GM18907 (cell line): ENCODE results near the gene QPCTL.
A peak's percentile ranks its signal among the peaks of the same experiment; 100 is the strongest.

Source experiments
- ATAC-seq: cut with Tn5 transposase; IDR thresholded peaks from one replicate; pipeline ENCODE4 v1.9.1; 2021; ENCODE audit warnings: mild to moderate bottlenecking, moderate library complexity; ENCODE audit not compliant: unreplicated experiment

The QPCTL gene

DNA sequence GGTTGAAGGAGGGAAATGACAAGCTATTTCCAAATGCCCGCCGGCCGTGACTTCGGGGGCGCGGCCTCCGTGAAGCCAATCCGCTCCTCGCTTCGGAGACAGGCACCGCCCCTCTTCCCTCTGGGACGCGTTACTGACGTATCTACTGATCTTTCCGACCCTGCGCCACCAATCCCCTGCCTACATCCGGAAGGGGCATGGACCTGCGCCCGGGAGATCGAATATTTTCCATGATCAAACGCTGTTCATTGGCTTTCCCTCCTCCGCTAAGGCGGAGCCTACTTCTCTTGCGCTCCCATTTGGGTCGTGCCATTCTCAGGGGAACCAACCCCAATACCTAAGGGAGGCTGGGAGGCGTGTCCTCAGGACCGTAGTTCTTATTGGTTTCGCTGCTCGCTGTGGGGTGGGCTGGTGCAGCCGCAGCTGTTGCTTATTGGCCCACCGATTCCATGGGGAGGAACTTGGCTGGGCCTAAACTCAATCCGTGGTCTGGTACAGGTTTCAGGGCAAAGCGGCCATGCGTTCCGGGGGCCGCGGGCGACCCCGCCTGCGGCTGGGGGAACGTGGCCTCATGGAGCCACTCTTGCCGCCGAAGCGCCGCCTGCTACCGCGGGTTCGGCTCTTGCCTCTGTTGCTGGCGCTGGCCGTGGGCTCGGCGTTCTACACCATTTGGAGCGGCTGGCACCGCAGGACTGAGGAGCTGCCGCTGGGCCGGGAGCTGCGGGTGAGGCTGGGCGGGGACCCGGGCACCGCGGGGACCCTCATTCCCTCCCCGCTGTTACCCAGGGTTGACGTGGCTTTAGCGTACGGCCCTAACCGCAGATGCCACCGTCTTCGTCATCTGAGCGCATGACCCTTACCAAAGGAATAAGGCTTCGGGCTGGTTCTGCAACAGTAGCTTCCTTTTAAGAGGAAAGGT lies at the start of gene QPCTL:
QPCTL (plus strand) TSS at position 480 of the 919 bp plus-strand sequence; CDS start at position 518, 38 bp downstream.
- peak; percentile 87 for ATAC-seq

DNA sequence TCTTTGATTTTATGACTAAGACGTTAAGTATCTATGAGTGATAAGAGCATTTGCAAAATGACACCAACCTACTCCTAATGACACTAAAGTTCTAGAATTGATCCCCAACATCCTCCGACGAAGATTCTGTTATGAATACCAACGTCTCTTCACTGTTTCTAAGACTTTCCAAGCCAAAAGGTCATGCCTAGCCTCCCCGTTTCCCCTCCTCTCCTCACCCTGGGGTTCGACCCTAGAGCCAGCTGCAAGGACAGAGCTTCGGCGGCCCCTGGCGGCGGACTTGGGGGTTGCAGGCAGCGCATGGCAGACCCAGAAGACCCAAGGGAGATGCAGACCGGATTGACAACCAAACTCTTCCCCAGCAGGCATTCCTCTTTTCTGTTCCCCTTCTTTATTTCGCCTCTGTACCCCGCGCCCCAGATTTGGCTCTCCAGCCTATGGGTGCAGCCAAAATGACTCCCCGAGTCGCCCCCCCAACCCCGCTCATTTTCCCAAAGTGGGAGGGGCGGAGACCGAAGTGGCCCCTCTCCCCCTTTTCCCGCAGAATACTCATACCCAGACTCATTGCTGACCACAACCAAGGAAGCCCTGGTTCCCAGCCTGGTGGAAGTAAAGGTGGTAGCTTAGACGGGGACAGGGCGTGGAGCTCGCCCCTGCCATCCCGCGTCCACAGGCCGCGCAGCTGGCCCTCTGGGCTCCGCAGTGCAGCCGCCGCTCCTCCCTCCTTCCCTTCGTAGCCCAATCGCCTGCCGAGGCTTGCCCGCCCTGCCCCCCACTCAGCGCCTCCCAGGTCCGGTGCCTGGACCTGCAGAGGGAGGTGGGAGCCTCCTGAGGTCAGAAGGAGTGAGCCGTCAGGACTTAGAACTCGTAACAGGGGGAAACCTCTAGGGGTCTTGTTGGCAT lies 49.2 kb upstream of the QPCTL start:
- peak; percentile 30 for ATAC-seq

DNA sequence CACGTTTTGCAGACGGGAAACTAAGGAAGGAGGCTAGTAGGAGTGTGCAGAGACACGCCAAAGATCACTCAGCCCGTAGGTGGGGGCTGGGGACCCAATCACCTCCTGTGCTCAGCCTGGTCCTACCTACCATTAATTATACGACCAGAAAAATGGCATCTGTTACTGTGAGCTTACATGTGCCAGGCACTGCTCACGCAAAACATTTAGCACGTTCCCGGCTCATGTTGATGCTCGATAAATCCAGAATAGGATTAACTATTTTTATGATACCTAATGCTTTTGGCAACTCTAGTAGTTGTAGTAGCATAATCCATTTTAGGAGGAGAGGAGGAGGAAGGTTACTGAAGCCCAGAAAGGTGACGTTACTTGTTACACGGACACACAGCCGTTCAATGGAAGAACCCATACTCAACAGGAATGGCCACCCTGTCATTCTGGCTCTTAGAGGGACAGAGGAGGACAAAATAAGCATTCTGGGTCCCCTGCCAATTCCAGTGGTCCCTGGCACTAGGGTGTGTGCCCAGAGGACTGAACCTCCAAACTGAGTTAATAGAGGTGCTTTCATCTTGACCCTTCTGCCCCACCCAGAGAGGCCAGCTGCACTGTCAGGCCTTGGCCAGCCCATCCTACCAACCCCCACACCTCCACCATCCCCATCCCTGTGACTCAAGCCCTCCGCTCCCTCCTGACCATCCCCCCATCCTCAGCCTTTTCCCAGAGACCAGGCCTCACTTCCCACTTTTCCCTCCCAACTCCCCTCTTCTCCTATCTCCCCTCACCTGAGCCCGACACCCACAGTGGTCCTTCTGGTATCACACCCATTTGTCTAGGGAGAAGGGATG lies 48.3 kb upstream of the QPCTL start:
- ATAC-seq: no peak

DNA sequence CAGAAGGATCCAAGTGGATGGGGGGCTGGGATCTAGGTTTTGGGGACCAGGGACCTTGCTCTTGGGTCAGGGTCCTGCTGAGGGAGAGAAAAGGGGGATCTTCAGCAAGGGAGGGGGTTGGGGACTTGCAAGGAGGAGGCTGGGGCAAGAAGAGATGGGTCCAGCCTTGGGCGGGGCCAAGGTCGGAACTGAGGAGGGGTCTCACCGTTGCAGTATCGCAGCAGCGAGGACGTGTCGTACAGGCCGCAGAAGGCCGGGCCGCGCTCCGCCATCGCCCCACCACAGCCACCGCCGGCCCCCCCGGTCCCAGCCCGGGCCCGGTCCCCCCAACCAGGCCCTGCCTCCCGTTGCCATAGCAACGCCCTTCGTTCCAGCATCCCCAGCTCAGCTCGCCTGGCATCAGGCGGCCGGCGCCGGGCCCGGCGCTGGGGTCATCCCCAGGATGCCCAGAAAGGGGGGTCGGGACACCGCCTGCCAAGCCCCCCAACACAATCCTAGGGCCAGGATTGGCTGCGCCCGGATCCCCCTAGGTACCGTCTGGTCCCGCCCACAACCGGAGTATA lies 47.3 kb upstream of the QPCTL start:
- ATAC-seq: no peak

DNA sequence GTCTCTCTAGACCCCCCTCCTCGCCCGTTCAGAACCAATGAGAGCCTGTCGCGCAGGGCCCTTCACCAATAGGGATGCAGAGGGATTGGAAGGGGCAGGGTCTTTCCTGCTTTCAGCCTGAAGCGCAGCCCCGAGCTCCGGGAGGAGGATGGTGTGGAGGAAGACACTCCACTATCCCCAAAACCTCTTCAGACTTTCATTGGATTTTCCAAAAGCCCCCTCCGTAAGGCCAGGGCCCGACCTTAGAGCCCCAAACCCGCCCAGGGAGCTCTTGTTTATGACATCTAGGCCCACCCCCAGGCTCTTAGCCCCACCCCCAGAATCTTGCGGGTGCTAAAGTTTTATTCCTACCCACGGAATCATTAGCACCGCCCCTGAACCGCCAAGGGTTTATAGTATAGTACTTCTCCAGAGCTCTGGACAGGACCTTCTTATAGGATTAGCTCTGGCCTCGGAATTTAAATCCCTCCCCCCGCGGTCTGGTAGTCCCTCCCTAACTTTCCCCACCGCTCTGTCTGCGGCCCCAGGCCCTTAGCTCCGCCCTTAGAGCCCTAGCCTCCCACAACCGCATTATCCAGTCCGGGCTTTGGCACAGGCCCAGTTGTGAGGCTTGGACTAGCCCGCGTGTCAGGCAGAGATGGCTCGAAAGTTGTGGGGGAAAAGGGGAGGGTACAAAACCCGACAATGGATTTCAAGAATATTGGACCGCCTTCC lies 46.7 kb upstream of the QPCTL start:
- peak; percentile 23 for ATAC-seq

DNA sequence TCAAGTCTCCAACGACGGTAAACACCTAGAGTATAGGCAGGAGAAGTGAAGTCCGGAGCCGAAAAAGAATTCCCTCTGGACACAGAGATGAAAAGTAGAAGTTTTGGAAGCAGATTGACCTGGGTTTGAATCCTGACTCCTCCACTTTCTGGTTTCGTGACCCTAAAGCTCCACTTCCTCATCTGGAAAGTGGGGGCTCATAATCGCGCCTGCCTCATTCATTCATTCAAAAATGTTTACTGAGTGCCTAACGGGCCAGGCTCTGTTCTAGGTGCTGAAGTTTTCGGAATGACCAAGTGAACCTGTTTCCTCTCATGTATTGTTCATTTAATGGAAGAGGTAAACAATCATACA lies 46.1 kb upstream of the QPCTL start:
- no peak for ATAC-seq

DNA sequence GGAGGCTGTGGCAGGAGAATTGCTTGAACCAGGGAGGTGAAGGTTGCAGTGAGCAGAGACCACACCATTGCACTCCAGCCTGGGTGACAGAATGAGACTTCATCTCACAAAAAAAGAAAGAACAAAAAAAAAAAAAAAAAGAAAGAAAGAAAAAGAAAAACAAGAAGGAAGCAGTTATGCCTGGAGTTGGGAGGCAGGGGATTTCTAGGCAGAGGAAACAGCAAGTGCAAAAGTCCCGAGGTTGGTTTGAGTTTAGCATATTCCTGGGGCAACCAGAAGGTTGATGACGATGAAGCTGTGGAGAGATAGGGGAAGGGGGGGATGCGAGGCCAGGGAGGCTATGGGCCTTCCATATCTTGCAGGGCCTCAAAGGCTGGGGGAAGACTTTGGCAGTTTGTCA lies 41.7 kb upstream of the QPCTL start:
- no peak for ATAC-seq

DNA sequence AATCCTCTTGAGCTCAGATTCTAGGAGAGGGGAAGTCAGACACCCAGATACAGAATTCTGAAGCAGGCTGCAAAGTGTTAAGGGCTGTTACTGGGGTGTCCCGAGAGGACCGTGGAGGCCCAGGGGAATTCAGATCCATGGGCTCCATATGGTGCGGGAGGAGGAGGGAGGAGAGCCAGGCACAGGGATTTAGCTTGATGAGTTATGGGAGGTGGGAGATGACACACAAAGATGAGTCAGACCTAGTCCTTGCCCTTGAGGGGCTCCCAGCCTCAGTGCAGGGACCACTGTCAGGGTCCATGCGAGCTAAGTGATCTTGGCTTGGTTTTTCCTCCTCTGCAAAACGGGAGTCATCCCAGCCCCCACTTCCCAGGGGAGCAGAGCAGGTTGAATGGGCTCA lies 38.8 kb upstream of the QPCTL start:
- no peak for ATAC-seq

DNA sequence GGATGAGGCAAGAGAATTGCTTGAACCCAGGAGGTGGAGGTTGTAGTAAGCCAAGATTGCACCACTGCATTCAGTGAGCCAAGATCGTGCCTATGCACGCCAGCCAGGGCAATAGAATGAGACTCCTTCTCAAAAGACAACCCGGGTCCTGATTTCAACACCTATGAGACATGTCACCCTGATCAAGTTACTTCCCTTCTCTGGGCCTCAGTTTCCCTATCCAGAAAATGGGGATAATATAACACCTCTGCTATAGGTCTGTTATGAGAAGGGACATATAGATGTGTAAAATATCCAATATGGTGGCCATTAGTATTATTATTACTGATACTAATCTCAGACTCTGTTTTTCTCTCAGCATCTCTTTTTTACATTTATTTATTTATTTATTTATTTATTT lies 37.4 kb upstream of the QPCTL start:
- no peak for ATAC-seq

DNA sequence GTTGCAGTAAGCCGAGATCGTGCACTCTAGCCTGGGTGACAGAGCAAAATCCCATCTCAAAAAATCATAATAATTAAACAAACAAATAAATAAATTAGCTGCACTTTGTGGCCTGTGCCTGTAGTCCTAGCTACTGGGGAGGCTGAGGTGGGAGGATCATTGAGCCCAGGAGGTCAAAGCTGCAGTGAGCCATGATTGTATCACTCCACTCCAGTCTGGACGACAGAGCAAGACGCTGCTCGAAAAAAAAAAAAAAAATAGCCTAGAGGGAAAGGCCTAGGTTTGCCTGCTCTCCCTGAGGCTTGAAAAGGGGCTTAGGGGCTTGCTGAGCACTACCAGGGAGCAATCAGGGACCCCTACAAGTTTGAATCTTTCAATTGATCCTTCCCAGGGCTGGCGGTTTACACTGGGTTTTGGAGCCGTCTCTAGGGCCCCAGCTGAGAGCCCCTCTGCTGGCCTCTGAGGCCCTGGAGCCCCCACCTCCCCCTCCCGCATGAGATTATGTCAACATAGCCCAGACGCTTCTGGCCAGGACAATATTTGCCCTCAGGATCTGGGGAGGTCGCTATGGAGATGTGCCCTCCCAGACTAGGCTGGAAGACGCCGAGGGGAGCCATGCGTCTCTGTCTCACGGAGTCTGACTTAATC lies 34.8 kb upstream of the QPCTL start:
- no peak for ATAC-seq

DNA sequence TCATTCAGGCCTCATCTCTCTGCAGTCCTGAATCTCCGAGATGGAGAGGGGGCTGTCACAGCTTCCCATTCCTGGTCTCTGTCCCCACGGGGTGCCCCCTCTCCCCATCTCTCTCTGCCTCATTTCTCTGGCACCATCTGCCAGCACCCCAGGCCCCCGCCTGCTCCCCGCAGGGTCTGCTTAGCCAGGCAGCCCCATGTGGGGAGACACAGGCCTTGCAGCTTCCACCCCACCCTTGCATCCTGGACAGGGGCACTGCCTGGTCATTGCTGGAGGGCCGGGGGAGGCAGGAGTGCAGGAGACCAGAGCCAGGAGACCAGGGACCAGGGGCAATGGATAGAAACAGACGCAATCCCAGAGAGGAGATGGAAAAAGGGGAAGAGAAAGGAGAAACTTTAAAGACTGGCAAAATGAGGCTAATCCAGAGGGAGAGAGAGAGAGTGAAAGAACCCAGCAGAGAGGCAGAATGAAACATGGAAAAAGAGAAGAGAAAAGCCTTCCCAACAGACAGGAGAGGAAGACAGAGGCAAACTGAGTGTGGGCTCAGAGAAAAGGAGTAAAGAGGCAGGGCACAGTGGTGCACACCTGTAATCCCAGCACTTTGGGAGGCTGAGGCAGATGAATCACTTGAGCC lies 33.3 kb upstream of the QPCTL start:
- no peak for ATAC-seq

DNA sequence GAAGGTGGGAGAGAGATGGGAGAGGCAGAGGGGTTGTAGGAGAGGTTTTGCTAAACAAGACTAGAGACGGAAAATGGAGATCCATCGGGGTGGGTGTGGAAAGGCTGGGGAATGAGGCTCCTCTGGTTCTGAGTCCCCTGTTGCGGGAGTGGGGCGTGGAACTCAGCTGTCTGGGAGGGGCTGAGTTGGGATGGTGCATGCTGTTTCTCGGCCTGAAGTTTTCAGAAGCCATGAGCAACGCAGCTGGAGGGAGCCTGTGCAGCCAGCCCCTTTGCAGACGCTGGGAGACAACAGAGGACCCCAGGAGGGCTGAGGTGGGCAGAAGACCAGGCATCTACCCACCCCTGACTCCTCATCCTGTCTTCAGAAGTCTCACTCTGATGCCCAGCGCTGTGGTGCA lies 31.8 kb upstream of the QPCTL start:
- ATAC-seq: no peak

DNA sequence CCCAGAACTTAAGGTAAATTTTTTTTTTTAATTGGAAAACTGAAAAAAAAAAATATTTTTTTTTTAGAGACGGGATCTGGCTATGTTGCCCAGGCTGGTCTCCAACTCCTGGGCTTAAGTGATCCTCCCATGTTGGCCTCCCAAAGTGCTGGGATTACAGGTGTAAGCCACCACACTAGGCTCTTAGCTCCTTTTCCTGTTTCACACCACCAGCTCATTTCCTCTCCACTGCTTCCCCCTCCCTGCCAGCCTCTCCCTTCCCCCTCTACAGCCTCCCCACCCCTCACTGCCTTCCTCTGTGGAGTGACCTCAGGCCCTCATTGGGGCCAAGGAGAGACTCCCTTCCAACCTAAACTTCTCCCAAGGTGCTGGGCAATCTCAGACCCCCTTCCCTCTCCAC lies 28.7 kb upstream of the QPCTL start:
- ATAC-seq: no peak

DNA sequence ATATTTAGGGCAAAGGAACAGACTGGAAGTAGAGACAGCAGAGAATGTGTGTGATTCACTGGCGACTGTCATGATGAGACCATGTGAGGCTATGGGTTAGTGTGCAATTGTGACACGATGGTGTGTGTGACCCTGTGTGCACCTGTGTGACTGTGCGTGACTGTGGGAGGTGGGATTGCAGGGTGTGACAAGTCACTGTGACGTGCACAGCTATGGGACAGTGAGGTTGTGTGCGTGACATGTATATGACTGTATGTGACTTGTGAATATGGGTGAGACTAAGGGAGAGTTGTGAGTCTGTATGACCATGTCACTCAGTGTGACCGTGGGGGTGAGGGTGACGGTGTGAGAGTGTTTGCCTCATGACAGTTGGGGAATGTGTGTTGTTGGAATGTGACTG lies 27.9 kb upstream of the QPCTL start:
- ATAC-seq: no peak

DNA sequence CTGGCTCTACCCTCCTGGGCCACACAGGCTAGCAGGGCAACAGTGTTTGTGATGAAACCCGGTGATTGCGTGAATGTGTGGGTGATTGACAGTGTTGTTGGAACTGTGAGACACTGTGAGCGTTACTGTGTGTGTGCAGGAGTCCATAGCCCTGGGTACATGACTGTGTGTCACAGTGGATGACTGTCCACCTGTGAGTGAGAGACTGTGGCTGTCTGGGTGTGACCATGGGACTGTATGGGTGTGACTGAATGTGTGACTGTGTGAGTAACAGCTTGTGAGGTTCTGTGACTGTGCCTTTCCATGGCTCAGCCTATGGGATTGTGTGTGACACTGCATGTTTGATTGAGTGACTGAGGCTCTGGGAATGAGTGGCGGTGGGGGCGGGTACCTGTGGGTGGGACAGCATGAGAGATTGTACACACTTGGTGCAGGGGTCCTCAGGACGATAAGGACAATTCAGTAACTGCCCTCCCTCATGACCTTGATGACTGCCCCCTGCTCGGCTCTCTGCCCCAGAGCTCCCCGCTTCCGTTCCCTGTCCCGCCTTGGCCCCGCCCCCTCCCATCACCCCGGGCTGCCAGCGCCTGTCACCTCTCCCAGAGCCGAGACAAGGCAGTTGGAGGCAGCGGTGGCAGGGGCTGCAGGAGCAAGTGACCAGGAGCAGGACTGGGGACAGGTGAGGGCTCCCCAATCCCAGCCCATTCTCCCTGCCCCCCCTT lies 24.7 kb upstream of the QPCTL start, which contains the start of gene GIPR:
GIPR (plus strand) TSS at position 602 of the 722 bp plus-strand sequence. CDS start 1,300 bp downstream, outside the sequence.
- no peak for ATAC-seq

DNA sequence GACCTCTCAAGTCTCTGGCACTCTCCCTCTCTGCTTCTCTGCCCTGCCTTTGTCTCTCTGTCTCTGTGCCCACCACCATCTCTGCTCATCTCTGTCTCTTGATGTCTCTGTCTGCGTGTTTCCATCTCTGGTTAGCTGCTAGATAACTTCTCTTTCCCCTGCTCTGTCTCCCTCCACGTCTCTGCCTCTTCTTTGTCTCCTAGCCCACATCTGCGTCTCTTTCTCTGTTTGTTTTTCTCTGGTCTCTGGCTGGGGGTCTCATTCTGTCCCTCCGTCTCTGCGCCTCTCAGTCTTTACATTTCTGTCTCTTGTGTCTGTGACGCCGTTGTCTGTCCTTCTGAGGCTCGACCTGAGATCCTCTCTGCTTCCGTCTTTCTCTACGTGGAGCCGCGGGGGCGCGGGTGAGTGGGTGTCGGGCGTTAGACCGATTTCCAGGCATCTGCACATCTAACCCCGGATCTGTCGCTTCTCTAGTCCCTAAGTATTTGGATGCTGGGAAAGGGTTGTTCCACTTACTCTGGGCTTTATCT lies 24.1 kb upstream of the QPCTL start:
- peak; percentile 2 for ATAC-seq

DNA sequence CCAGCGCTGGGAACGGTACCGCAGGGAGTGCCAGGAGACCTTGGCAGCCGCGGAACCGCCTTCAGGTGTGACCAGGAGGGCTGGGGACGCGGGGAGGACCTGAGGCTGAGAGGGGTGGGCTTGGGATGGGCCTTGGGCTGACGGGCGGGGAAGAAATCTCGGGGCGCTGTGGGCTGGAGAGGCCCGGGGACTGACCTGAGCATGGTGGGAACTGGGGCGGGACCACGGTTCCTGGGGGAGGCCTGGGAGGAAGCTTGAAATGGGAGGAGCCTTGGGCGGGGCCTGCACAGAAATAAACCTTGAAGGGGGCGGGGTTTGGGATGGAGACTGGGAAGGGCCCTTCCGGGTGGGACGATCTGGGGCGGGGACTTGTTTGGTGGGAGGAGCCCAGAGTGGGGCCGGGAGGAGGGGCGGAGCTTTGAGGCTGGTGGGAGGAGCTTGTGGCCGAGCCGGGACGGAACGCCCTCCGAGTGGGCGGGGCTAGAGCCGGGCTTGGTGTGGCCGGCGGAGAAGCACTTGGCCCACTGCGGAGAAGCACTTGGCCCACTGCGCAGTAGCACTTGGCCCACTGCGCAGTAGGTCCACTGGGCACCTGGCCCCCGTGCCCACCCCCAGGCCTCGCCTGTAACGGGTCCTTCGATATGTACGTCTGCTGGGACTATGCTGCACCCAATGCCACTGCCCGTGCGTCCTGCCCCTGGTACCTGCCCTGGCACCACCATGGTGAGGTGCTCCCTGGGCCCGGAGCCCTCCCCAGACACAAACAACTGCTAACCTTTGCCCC lies 21.6 kb upstream of the QPCTL start:
- ATAC-seq: peak; percentile 52
